HG03432 (cell line): ENCODE data around the gene TNFRSF8.
"Not testable (repeated sequence)": the region's sequence is repeated elsewhere in the genome, so short reads cannot be mapped to it uniquely, and the experiment has no call there.

Experiments used
- ATAC-seq: cut with Tn5 transposase; IDR thresholded peaks from one replicate; pipeline ENCODE4 v1.9.1; 2021; ENCODE audit warnings: mild to moderate bottlenecking, moderate library complexity; ENCODE audit not compliant: unreplicated experiment

The TNFRSF8 gene

GRCh38 chr1:12083766-12084165 is 20.7 kb downstream of the TNFRSF8 start:
- ATAC-seq, result no peak

GRCh38 chr1:12085643-12086260 is 22.6 kb downstream of the TNFRSF8 start:
- no peak for ATAC-seq

GRCh38 chr1:12087797-12088314 is 24.8 kb downstream of the TNFRSF8 start:
- peak; percentile 72 for ATAC-seq

GRCh38 chr1:12088607-12089006 is 25.5 kb downstream of the TNFRSF8 start:
- ATAC-seq, result no peak

DNA sequence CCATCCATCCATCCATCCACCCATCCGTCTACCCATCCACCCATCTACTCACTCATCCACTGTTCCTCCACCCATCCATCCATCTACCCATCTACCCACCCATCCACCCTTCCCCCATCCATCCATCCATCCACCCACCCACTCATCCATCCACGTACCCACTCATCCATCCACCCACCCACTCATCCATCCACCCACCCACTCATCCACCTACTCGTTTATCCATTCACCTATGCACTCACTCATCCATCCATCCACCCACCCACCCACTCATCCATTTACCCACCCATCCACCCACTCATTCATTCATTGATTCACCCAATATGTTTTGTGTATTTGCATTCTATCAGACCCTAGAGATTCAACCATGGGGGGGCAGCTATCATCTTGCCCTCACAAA is 27.2 kb downstream of the TNFRSF8 start:
- ATAC-seq, result no peak

DNA sequence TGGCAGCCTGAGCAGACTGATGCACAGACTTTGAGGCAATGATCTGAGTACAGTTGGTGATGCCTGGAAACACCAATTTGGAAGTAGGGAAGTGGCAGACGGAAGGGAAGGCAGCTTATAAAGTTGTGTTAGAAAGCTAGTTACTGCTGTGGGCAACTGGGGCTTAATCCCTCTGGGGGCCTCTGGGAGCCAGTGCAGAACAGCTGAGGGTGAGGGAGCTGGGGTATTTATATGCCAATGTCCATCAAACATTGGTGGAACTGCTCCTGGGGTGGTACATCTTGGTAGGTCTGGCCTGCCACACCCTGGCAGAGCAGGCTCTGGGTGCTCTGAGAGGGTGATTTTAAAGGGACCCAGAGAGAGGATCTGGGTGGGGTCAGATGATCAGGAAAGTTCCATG is 28.1 kb downstream of the TNFRSF8 start:
- ATAC-seq, result no peak

DNA sequence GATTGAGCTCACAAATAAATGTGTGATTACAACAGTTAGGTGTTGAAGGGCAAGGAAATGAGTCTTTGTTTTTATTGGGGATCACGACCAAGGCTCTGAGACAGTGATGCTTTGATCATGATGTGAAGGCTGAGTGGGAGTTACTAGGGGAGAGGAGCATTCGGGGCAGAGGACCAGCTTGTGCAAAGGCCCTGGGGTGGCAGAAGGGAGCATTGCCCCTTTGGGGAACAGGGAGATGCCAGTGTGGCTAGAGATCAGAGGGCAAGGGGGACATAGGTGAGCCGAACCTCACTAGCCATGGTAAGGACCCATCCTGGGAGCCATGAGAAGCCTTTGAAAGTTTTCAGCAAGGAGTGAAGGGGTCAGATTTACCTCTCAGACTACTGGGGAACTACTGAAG is 31.1 kb downstream of the TNFRSF8 start:
- no peak for ATAC-seq

DNA sequence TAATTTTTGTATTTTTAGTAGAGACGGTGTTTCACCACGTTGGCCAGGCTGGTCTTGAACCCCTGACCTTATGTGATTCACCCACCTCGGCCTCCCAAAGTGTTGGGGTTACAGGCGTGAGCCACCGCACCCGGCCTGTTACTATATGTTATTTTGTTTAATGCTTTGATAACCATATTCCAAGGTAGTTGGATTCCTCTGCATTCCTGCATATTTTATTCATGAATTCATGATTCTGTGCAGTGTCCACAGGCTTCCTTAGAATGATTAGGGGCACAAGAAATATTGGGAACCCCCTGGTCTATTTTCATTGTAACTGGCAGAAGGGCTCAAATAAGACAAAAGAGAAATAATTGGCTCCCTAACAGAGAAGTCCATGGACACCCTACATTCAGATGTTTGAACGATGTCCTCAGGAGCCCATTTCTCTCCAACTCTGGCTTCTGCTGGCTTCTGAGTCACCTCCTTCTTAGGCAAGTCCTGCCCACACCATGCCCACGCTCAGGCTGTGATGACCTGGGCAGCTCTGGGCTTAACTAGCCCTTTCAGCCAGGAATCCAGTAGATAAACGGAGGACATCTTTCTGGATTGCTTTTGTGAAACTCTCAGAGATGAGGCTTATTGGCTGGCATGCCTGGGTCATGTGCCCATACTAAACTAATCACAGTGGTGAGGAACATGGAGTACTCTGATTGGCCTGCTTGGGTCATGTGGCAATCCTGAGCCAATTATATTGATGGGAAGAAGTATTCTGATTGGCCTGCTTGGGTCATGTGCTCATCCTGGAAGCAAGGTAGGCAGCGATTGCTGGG is 32.6 kb downstream of the TNFRSF8 start:
- no peak for ATAC-seq

DNA sequence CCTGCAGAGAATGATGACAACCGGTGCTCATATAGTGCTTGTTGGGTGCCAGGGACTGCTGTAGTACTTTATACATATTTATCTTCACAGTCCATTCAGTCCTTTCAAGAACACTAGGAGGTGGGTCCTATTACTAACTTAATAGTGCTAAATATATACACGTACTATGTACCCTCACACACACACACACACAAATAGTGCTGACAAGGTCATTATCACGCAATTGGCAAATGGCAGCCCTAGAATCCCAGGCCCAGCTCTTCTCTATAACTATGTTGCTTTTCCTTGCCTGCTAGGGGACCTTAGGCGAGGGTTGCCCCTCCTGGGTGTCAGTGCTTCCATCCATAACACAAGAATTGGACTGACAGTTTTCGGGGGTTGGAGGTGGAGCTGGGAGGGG is 33.5 kb downstream of the TNFRSF8 start:
- ATAC-seq, result no peak

DNA sequence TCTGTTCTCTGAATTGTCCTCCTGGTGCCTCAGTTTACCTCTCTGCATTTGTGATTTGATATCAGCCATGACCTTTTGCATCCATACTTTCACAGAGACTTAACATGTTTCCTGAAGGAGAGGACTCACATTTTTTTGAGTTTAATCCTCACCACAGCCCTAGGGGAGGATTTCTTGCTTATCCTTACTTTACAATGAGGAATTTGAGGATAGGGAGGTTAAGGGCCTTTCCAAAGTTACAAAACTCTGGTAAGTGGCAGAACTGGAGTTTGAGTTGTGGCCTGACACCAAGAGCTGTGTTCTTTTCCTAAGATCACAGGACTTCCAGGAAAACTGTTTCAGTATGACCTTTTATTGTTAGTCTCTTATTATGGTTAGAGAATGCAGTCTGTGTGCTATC is 34.2 kb downstream of the TNFRSF8 start:
- ATAC-seq, result no peak

GRCh38 chr1:12098786-12099185 is 35.7 kb downstream of the TNFRSF8 start:
- no peak for ATAC-seq

GRCh38 chr1:12099610-12100009 is 36.5 kb downstream of the TNFRSF8 start:
- ATAC-seq, result no peak

DNA sequence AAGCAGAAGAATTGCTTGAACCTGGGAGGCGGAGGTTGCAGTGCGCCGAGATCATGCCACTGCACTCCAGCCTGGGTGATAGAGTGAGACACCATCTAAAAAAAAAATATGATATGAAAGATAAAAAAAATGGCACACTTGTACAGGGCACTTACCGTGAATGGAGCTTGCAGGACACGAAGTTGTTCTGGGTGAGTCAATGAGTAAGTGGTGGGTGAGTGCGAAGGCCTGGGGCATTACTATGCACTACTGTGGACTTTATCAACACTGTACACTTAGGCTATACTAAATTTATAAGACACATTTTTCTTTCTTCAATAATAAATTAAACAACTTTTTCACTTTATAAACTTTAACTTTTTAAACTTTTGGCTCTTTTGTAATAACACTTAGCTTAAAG is 37.0 kb downstream of the TNFRSF8 start:
- ATAC-seq, result no peak

DNA sequence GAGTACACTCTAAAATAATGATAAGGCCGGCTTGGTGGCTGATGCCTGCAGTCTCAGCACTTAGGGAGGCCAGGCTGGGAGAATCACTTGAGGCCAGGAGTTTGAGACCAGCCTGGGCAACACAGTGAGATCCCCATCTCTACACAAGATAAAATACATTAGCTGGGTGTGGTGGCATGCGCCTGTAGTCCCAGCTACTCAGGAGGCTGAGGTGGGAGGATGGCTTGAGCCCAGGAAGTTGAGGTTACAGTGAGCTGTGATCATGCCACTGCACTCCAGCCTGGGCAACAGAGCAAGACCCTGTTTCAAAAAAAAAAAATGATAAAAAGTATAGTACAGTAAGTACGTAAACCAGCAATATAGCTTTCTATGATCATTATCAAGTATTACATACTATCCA is 38.0 kb downstream of the TNFRSF8 start:
- ATAC-seq, result not testable (repeated sequence)

DNA sequence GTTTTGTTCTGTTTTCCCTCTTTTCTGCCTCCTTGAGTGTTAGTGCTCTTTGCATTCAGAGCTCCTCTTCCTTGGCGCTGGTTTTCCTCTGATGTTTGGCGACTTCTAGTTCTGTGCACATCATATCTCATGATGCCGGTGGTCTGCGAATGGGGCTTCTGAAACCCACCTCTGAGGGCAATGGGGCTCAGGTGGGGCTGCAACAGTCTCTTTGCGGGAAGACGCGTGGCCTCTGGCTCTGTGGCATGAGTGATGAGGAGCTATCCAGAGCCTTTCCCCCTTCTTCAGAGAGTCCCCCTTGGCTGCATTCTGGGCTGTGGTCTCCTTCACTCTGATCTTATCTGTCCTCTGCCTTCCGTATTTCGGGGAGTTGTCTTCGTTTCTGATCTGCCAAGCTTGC is 39.0 kb downstream of the TNFRSF8 start:
- ATAC-seq, result no peak

GRCh38 chr1:12104417-12104816 is 41.3 kb downstream of the TNFRSF8 start:
- no peak for ATAC-seq

- no peak for ATAC-seq
Measured at GRCh38 chr1:12106153-12106552, 43.0 kb downstream of the TNFRSF8 start.

- not testable (repeated sequence) for ATAC-seq
Measured at GRCh38 chr1:12106861-12107260, 43.8 kb downstream of the TNFRSF8 start.

- no peak for ATAC-seq
Measured at GRCh38 chr1:12107718-12108117, 44.6 kb downstream of the TNFRSF8 start.

DNA sequence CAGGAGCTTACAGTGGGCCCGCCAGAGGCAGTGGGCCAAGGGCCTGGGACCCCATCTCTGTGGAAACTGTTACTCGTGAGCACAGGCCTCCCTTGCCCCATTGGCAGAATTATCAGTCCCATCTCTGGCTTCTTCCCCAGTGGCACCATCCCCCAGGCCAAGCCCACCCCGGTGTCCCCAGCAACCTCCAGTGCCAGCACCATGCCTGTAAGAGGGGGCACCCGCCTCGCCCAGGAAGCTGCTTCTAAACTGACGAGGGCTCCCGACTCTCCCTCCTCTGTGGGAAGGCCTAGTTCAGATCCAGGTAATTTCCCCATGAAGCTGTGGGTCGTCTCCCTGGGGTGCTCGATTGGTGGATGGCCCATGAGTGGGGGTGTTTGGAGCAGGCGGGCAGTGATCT is 46.8 kb downstream of the TNFRSF8 start:
- no peak for ATAC-seq

GRCh38 chr1:12111741-12112140 is 48.6 kb downstream of the TNFRSF8 start:
- ATAC-seq, result no peak

GRCh38 chr1:12112711-12113161 is 49.6 kb downstream of the TNFRSF8 start:
- no peak for ATAC-seq
